Subcutaneous adipose tissue (tissue), 4 donors: Measurements from ENCODE around the gene LIPG. TPM values are rescaled to one million over a fixed set of nuclear protein-coding genes. Genes with fewer than 3 reads are reported as not detected.

ENCODE experiments used
- CTCF ChIP-seq: fragments of 450-650 bp; IDR thresholded peaks from one replicate; pipeline ENCODE4 v1.5.1; 2016; ENCODE audit warnings: low read depth, mild to moderate bottlenecking, control low read depth, antibody characterized with exemption, moderate library complexity
- total RNA-seq, 4 donors: library from RNA; depleted of rRNA; stranded (reverse); fragments of >200 nt; gene quantifications; one replicate each; pipeline ENCODE4 v1.1.0, GENCODE V29; 2016

The LIPG gene
- total RNA-seq, 4 donors from 2014 or later = 0.34 to 1.1 TPM; not detected in 2

- TF ChIP-seq CTCF = no peak
Observed at GRCh38 chr18:49569724-49570123, 7.9 kb downstream of the LIPG start.

- TF ChIP-seq CTCF = no peak
Observed at GRCh38 chr18:49570836-49571235, 9.0 kb downstream of the LIPG start.

GRCh38 chr18:49572611-49573345 is 10.9 kb downstream of the LIPG start:
- no peak for TF ChIP-seq CTCF

- no peak for TF ChIP-seq CTCF
Observed at GRCh38 chr18:49573835-49574234, 12.0 kb downstream of the LIPG start.

GRCh38 chr18:49580279-49580678 is 18.4 kb downstream of the LIPG start:
- TF ChIP-seq CTCF = no peak

GRCh38 chr18:49581371-49581770 is 19.5 kb downstream of the LIPG start:
- no peak for TF ChIP-seq CTCF

- no peak for TF ChIP-seq CTCF
Observed at GRCh38 chr18:49582579-49582978, 20.7 kb downstream of the LIPG start.
